NCI-H69 (cell line): Measurements from ENCODE around the gene INKA1.
"Not testable (repeated sequence)": the region's sequence is repeated elsewhere in the genome, so short reads cannot be mapped to it uniquely, and the experiment has no call there.

Experiments used
- DNase-seq: peaks from one replicate; lab custom pipeline; 2025; lab: John Stamatoyannopoulos, UW

The INKA1 gene

DNA sequence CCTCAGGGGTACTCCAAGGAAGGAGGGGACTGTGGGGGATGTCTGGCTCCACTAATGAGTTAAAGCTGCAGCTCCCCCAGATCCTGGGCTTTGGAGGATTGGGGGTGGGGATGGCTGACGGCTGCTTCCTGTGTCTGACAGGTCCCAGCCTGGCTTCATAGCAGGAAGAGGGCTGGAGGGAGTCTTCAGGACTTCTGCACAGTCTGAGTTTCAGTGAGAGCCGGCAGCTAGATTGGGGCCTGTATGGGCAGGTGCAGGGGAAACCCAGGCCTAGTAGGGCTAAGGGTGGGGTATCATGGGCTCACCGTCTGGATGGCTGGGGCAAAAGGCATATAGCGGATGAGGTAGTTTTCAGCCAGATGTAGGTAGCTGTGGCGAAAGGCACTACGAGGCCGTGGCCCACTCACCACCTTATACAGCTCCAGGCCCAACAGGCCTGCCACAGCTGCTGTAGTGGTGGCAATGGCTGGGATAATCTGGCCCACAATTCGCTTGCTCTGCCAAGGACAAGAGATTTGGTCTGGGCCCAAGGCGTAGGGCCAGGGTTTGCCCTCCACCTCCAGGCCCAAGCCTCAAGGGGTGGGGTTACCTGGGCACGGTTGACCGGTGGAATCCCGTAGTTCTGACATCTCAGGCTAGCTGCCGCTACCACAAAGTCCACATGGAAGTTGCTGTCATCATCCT is 4.5 kb downstream of the INKA1 start:
- DNase-seq = no peak

DNA sequence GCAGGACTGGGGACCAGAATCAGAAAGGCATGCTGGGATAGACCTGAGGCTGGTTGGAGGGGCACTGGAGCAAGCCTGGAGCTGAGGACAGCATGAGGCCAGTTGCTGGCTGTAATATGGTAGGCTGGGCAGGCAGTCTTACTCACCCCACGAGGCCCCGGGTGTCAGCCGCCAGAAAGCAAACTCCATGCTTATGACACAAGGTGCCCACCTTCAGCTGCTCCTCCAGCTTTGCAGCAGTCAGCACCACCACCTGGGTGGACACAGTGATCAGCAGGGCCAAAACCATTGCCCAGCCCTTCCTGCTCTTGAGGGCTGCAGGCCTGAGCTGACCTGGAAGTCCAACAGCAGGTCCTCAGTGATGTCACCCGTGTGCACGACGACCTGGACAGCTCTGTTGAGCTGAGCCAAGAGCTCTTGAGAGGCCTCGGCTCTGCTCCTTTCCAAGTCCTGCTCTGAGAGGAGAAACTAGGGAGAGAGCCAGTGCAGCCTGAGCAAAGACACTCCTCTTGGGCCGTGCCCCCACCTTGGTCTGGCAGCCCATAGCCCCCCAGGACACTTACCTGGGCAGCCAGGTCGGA is 9.9 kb downstream of the INKA1 start:
- no peak for DNase-seq

DNA sequence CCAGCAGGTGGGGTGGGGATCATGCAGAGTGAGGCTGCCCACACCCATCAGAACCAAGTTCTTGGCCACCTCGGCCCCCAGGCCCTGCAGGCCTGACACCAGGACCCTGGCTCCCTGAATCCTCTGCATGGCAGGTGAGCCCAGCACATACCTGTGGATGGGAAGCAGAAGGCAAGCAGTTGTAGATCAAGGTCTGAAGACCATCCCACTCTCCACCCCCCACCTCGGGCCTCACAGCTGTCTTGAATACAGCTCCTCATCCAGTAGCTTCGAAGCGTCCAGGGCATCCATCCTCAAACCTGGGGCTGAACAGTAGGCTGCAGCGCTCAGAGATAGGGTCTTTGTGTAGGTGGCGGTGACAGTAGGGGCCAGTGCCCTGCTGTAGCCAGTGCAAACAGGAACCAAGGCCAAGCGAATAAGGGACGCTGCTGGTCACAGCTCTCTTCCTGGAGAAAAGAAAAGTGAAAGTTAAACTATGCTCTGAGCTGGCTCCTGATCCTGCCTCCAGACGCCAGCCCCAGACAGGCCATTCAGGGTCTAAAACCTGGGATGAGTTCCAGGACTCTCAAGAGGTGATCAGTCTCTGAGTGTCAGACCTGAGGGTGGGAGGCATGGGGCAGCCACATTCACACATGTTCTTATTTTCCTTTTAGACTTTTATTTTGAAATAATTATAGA is 10.6 kb downstream of the INKA1 start, which contains the start of gene UBA7:
Gene UBA7 (minus strand): TSS at position 457 of the 678 bp plus-strand sequence. CDS start 166 bp downstream, at position 291.
- DNase-seq = no peak

DNA sequence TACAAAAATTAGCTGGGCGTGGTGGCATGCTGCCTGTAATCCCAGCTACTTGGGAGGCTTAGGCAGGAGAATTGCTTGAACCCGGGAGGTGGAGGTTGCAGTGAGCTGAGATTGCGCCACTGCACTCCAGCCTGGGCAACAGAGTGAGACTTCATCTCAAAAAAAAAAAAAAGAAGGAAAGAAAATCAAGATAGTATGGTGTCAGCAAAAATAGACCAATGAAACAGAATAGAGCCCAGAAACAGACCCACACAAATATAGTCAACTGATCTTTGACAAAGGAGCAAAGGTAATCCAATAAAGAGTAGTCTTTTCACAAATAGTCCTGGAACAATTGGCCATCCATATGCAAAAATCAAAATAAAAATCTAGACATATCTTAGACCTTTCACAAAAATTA is 20.1 kb downstream of the INKA1 start:
- not testable (repeated sequence) for DNase-seq

DNA sequence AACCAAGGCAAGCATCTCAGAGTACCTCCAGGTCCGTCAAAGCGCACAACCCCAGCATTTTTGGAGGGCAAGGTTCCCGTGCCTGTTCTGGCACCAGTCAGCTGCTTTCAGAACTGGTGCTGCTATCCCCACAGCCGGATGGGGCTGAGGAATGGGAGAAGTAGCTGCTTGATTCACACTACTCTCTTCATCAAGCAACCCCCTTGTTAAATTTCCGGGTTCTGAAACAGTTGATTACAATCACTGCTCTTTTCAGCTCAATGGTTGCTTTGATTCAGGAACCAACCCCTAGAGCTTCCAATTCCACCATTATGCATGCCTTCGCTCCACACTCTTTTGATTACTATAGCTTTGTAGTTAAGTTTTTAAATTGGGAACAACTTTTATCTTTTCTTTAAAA is 23.0 kb downstream of the INKA1 start:
- DNase-seq = no peak

DNA sequence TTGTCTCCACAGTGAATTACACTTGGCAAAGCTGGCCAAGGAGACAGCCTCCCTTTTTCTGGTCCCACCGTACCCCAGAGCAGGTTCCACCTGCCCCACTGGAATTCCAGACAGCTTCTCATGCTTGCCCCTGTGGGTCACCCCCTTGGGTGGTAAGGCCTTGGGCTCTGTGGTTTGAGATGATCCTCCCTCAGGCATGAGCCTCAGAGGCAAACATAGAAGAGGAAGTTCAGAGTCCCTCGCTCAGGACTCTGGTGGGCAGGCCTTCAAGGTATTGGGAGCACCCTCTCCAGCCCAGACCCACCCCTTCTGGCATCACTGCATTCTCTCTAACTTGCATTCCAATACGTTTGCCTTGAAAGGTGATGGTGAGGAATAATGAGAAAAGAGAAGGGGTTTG is 28.3 kb downstream of the INKA1 start:
- DNase-seq = no peak

DNA sequence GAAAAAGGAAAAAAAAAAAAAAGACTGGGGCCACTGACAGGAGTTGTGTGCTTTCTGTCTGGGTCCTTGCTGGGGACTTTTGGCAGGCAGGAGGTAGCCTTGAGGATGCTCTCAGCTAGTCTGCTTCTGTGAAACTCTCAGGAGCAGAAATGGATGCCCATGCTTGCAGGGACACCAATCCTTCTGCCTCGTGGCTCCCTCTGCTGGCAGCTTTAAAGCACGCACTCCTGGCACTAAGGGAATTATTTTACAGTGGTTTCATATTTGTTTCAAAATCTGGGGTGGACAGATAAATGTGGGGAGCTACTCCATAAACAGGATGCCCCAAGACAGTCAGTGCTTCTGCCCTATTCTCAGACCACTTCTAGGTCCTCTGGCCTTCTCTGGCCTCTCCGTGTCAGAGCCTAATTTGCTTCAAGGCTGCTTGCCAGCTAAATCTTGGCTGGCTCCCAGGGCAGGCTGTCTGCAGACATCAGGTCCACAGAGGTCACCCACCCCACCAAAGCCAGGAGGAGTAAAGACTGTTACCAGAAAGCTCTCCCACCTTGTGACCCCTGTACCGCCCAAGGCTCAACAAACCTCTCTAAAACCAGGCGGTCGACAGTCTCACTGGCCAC is 36.2 kb downstream of the INKA1 start:
- DNase-seq = peak; percentile 57

DNA sequence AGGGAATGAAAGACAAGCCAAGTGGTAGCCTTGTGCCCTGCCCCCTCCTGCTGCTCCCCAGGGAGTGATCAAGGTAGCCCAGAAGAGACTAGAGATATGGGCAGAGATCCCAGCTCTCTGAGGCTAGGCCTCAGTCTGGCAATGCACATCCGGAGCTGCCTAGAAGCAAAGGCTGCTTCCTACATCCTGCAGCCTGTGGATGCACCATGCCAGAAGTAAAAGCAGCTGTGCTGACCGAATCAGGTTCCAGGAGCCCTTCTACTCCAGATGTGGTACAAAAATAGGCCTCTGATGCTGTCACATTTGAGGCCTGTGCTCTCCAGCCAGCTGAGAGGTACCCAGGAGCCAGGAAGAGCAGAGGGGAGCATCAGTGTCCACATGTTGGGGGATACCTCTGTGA is 37.3 kb downstream of the INKA1 start:
- DNase-seq = no peak

DNA sequence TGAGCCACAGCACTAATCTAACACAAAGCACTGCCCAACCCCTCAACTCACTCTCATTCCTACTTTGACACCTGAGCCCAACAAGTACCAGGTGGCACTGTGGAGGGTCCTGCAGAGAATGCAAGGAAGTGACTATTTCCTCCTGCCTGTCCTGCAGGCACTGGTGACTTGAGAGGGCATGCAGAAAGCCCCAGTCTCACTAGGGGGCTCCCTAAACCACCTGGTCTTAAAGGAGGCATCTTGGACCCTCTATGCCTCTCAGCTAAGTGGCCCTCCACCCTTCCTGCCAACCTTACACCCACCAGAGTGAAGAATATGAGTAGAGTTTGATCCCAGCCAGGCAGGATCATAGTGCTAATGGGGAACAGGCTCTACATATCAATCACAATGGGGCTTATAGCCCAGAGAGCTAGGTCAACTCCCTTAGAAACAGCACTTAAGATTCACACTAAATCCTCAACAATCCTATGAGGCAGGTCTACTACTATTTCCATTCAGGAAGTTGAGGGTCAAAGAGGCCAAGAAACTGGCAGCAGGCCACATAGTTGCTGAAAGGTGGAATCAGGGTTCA is 38.1 kb downstream of the INKA1 start:
- DNase-seq = peak; percentile 65

DNA sequence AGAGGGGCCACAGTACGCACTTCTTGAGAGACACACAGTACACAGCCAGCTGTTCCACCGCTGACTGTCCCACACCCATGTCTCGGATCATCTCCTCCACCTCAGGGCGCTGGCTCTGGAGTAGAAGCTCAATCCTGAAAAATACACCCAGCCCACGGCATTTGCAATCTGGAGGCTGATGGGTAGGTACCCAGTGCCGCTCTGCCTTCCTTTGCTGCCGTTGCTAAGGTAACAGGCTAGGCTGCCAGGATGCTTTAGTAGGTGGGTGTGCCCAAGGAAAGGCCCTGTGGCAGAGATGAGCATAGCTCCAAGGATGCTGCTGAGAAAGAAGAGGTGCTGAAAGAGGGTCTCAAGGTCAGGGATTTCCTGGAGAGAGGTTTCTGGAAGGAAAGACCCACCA is 38.7 kb downstream of the INKA1 start:
- no peak for DNase-seq

DNA sequence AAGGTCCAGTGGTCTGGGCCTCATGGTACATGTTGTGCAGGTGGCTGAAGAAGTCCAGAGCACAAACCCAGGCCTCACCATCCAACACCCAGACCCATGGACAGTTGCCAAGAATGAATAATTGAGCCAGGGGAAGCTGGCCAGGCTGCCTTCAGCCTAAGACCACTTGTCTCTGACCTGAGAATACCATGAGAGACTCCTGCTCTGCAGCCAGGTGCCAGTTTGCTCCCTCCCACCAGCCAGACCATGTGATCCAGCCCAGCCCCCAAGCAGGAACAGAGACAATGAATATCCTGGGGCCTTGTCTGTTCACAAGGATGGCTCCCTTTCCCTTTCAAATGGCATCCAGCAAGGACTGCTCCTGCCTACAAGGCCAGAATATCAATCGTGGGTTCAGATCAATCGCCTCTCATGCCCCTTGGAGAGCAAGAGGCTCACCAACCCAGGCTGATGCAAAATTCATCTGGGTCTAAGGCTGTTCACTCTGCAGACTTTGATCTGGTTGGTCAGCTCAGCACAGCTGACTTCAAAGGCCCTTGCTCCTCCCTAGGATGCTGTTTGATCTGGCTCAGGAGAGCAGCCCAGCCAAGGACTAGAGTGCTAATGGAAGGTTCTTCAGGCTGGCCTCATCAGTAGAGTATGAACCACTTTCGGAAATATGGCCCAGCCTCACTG is 39.9 kb downstream of the INKA1 start:
- DNase-seq = no peak

DNA sequence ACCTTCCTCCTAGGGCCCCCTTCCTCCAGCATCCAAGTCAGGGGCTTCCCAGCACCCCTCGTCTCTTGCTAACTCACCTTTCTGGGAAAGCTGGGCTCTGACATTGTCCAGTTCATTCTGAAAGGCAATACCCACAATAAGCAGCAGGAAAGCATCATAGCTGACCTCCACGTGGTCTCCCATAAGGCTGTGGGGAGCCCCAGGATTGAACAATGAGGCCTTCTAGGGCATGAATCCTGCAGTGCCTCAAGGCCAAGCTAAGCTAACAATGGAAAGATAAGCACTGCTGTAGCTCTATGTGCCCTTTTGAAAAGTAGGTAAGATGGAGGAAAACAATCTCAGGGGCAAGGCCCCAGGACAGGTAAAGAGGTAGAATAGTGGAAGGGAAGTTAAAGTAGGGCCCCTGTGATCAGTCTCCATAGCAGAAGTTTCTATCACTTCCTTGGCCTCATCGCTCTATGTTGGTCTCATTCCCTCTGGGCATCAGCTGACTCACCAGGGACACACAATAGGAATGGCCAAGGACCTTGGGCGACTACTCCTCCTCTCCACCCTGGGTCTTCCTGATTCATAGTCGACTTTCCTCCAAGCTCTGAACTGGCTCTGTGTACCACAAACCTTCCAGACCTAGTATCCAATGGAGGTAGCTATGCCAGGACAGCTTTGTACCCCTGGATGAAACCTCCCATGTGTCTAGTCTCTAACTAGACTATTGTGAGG is 41.6 kb downstream of the INKA1 start:
- no peak for DNase-seq

DNA sequence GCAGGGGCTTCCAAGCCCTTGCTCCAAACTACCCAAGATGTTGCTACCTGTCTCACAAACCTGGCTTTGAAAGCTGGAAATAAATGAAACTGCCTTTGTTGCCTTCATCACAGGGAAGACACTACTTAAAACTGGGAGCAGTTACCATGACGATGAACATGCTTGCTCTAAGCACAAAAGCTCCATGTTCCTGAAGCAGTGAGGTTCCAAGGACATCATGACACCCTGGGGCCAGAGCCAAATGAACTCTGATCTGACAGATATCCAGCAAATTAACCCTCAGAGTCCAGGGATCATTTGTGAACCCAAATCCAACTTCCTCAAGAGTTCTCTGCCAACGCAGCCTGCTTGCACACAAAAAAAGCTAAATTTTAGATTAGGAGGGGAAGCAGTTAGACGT is 42.6 kb downstream of the INKA1 start:
- DNase-seq = no peak
